ENCODE measurements around the gene A1BG.

Gene A1BG, protein sequence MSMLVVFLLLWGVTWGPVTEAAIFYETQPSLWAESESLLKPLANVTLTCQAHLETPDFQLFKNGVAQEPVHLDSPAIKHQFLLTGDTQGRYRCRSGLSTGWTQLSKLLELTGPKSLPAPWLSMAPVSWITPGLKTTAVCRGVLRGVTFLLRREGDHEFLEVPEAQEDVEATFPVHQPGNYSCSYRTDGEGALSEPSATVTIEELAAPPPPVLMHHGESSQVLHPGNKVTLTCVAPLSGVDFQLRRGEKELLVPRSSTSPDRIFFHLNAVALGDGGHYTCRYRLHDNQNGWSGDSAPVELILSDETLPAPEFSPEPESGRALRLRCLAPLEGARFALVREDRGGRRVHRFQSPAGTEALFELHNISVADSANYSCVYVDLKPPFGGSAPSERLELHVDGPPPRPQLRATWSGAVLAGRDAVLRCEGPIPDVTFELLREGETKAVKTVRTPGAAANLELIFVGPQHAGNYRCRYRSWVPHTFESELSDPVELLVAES

GRCh38 chr19:58352760-58353671 lies at the start of gene A1BG:
Gene A1BG, minus strand, starts transcription at chr19:58353492. Its CDS starts 55 bp downstream, at chr19:58353437.
- DNase-seq = no peak

- no peak for DNase-seq
These were observed 48.6 kb upstream of the A1BG start for GRCh38 chr19:58401840-58402421.

- DNase-seq = peak; percentile 94
These were observed 47.9 kb upstream of the A1BG start for GRCh38 chr19:58400916-58401839.

GRCh38 chr19:58400316-58400915 lies 47.1 kb upstream of the A1BG start:
- DNase-seq = no peak

GRCh38 chr19:58399903-58400302 lies 46.6 kb upstream of the A1BG start:
- no peak for DNase-seq

DNA sequence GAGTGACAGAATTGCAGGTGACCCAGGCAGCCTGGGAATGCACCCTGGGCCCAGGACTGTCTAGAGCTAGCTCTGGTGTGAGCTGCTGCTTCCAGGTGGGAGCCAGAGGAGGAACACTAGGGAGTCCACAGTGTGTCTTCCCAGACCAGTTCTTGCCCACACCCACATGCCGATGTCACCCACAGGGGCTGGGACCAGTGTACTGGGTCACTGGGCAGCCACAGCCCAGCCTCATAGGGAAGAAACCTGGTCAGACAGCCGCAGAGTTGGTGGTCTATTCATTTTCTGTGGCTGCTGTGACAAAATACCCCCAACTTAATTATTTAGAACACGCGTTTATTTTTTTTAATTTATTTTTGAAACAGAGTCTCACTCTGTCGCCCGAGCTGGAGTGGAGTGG lies 45.3 kb upstream of the A1BG start:
- DNase-seq = no peak

DNA sequence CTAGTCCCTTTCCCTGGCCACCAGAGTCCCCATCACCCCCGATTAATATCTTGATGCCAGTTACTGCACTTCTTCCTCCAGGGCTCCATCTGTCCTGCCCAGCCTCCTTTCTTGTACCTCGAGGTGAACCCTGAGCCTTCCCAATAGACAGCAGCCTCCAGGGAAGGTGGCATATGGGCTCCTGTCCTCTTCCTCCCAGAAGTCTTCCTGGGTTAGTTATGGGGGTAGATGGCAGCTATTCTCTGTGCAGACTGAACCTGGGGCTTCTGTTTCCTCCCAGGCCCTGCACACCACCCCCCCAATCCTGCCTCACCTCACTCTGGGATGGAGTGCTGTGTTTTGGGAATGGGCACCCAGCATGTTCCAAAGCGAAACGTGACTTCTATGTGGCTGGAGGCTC lies 44.8 kb upstream of the A1BG start:
- DNase-seq = no peak

DNA sequence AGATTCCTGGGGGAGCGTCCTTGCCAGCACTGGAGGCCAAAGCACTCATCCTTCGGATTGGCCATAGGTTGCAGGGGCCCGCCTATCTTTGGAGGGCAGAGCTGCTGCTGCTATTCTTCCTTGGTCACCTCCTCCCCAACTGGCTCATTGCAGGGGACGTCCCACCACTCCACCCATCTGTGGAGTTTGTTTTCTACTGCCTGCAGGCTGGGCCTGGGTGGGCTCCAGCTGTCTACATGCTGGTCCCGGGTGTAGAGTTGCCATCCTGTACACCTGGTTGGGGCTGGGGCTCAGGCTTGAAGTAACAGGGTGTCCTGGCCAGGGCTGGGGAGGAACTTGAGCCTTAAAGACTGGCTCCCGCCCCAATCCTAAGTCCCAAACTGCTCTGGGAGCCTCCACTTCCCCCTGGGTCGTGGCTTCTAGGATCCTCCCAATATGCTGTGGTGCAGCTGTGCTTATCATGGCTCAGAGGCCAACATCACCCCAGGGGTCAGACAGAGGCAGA lies 44.3 kb upstream of the A1BG start:
- no peak for DNase-seq

GRCh38 chr19:58396691-58397532 lies 43.6 kb upstream of the A1BG start:
- DNase-seq = no peak

GRCh38 chr19:58395979-58396627 lies 42.8 kb upstream of the A1BG start:
- no peak for DNase-seq

GRCh38 chr19:58395220-58395978 lies 42.1 kb upstream of the A1BG start, which contains the start of gene RNF225:
Gene RNF225, plus strand, starts transcription at chr19:58395656. Its CDS starts 434 bp downstream, at chr19:58396090.
- no peak for DNase-seq

- no peak for DNase-seq
These were observed 41.5 kb upstream of the A1BG start for GRCh38 chr19:58394821-58395219.

GRCh38 chr19:58393725-58394033 lies 40.4 kb upstream of the A1BG start:
- DNase-seq = no peak

DNA sequence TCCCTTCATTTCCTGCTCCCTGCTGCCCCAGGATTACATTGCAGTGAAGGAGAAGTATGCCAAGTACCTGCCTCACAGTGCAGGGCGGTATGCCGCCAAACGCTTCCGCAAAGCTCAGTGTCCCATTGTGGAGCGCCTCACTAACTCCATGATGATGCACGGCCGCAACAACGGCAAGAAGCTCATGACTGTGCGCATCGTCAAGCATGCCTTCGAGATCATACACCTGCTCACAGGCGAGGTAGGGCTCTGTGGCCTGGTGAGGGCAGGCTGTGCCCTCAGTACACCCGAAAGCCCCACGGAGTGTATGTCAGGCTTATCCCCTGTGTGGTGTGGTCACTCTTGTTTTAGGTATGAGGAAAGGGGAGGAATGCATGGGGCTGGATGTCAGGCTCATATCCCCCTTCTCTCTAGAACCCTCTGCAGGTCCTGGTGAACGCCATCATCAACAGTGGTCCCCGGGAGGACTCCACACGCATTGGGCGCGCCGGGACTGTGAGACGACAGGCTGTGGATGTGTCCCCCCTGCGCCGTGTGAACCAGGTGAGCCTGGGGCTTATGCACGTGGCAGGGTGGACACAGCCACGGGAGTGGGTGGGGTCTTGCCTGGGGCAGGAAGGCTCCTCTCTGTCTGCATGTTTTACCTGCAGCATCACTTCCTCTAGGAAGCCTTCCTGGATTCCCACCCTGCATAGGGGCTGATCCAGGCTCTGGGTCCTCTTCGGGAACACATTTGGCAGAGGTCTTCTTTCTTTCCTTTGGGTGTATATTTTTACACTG lies 39.8 kb upstream of the A1BG start:
- no peak for DNase-seq

DNA sequence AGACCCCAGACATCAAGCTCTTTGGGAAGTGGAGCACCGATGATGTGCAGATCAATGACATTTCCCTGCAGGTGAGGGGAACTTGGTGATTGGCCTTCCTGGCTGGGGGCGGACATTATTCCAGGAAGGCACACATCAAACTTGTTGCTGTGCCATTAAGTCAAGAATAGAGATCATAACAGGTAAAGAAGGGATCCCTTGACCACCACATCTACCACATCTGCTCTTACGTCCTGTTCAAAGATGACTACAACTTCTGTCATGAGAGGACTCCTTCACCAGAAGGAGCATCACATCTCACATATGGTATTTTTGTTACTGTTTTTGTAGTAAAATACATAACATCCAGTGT lies 34.9 kb upstream of the A1BG start:
- no peak for DNase-seq

- no peak for DNase-seq
These were observed 34.3 kb upstream of the A1BG start for GRCh38 chr19:58387338-58388174.

GRCh38 chr19:58386576-58387337 lies 33.5 kb upstream of the A1BG start, which contains the start of gene RPS5:
Gene RPS5, plus strand, starts transcription at chr19:58387269. Its CDS starts 869 bp downstream, at chr19:58388138.
- DNase-seq = peak; percentile 83

Measured in NCI-H1417 treated with DMSO at 0.1 percent for 48 hours (cell line).